Fibroblast of pulmonary artery (primary cell): ENCODE results near the gene ANKFY1.
A peak's percentile ranks its signal among the peaks of the same experiment; 100 is the strongest.
"Not testable (repeated sequence)": the region's sequence is repeated elsewhere in the genome, so short reads cannot be mapped to it uniquely, and the experiment has no call there.

Experiments
- DNase-seq: peaks from one replicate; pipeline ENCODE4 v3.0.0-alpha.2; 2010; ENCODE audit warnings: low read depth
- H3K4me3 ChIP-seq: replicated peaks from 2 replicates; pipeline ENCODE4 v1.5.1; 2011; ENCODE audit warnings: low read depth, mild to moderate bottlenecking, control low read depth, low read length, moderate library complexity
- CTCF ChIP-seq: IDR thresholded peaks from 2 replicates; pipeline ENCODE4 v1.5.1; 2011; ENCODE audit warnings: mild to moderate bottlenecking, control low read depth, low read length, inconsistent platforms; ENCODE audit errors: missing control alignments

Gene ANKFY1

DNA sequence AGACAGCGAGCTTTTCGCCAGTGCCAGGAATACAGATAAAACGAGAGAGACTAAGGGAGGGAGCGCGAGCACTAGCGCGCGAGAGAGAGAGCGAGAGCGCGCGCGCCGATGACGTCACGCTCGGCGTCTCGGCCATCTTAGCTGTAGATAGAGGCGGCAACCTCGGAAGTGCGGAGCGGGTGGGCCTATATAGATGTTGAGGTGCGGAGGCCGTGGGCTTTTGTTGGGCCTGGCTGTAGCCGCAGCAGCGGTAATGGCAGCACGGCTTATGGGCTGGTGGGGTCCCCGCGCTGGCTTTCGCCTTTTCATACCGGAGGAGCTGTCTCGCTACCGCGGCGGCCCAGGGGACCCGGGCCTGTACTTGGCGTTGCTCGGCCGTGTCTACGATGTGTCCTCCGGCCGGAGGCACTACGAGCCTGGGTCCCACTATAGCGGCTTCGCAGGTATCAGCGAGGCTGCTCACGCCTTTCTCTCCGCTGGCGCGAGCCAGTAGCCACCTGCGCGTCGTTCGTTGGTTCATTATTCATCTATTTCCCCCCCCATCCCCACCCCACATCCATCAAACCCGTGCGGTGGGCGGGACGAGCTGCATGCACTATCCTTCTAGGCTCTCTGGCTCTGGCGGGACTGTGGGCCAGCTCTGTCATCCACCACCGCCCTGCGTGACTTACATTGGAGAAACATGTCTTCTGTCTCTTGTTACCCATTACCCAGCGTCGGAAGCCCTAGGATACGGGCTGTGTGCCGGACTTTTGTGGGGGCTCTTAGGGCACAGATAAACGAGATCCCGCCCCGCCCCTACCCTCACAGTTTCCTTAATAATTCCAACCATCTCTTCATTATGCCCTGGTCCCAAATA, 120.0 kb downstream of the ANKFY1 start:
- peak; percentile 95 for DNase-seq
- H3K4me3 ChIP-seq = peak overlapping the region; percentile 86
- TF ChIP-seq CTCF = no peak

DNA sequence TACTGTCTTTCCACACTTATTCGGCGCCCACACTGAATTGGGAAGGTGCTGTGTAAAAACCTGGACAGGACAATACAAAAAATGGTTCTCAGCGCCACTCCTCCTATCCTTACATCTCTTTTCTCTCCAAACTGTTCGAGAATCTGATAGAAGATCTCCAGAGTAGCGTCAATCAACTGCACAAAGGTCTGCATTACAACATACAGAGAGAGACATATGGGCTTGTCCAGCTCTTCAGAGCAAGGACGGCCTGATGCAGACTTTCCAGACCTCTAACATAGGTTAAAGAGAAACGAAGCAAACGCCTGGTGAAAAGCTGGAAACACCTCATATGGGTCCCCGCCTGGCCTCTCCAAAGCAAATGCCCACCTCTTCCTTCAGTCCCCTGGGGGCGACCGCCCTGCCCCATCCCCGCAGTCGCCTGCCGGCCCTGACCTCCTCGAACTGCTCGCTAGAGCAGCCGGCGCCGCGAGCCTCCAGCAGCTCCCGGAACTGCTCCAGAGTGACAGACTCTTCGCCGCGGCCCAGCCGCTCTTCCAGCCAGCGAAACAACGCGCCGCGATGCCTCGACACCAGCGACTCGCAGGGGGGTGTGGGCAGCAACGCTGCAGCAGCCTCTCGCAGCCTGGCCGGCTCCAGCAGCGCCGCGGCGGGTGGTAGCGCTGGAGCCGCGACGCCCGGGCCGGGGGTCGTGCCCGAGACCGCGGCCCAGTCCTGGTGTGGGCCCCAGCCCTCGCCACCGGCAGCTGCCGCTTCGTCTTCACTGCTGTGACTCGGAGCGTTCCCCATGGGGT, 121.5 kb downstream of the ANKFY1 start:
- TF ChIP-seq CTCF = no peak
- H3K4me3 ChIP-seq = peak overlapping the region; percentile 86
- DNase-seq = peak; percentile 19

- no peak overlapping the region for H3K4me3 ChIP-seq
- no peak for DNase-seq
- TF ChIP-seq CTCF = no peak
Observed at GRCh38 chr17:4140125-4140524, 123.7 kb downstream of the ANKFY1 start.

- H3K4me3 ChIP-seq = not testable (repeated sequence)
Observed at GRCh38 chr17:4138906-4139526, 124.8 kb downstream of the ANKFY1 start.

GRCh38 chr17:4136373-4136772, 127.4 kb downstream of the ANKFY1 start:
- TF ChIP-seq CTCF = no peak
- no peak for DNase-seq
- no peak overlapping the region for H3K4me3 ChIP-seq

More at GRCh38 chr17:4138906-4139526, 124.8 kb downstream of the ANKFY1 start:
- not testable (repeated sequence) for DNase-seq

DNA sequence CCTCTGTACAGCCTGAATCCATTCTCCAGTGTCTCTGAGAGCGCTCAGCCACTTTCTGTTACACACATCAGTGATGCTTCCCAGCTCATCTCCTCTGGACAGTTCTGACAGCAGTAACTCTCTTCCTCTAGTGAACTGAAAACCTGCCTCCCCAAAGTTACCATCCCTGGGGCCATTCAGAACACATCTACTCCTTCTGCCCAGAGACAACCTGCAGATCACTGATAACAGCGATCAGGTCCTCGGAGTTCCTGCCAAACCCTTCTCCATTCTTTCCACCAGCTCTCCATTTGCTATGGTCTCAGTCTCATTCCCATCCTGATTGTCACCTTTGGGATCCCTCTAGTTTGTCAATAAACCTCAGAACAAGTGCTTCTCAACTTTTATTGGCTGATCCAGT, 128.3 kb downstream of the ANKFY1 start:
- no peak for DNase-seq
- no peak overlapping the region for H3K4me3 ChIP-seq
- no peak for TF ChIP-seq CTCF

DNA sequence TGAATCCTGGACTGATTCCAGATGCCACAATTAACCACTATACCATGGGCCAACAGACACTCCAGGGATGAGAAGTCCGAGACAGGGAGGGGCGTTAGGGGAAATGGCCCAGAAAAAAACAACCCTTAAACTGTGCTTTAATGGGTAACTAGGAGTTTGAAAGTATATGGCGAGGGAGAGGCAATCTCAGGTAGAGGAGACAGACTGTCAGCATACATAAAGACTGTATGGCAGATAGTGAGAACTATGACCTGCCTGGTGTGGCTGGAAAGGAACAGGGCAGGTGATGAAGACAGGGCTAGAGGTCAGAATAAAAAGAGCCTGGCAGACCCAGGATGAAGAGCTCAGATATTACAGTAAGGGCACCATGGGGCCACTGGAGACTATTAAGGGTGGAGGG, 129.1 kb downstream of the ANKFY1 start:
- H3K4me3 ChIP-seq = no peak overlapping the region
- no peak for DNase-seq
- TF ChIP-seq CTCF = no peak
